ENCODE results near the gene LCTL. TPM values are rescaled to one million over a fixed set of nuclear protein-coding genes. Genes with fewer than 3 reads are reported as not detected.

LCTL gene
- total RNA-seq, 3 donors from 2014 or later (not counting 1 experiment from before 2014, with no cell fraction given): not detected

- H3K27ac Mint-ChIP-seq: no peak overlapping the region
Observed at GRCh38 chr15:66542896-66543295, 22.9 kb downstream of the LCTL start.

DNA sequence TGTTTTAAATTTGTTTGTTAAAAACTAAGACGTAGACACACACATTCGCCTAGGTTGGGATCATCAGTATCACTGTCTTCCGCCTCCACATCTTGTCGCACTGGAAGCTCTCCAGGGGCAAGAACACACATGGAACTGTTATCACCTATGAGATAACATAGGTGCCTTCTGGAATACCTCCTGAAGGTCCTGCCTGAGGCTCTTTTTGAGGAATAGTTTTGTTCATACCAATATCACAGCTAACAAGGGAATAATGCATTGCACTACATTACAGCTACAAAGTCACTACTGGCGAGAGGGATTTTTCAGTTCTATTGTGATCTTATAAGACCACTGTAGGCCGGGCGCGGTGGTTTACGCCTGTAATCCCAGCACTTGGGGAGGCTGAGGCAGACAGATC lies 30.7 kb downstream of the LCTL start:
- DNase-seq: no peak
- H3K36me3 ChIP-seq (ENCODE audit: control insufficient read depth, insufficient read depth, low read length): peaks cover 12% of the 10 kb centered on the region
- 87% methylated on average over 9 of the region's 9 CpGs for WGBS (ENCODE audit: insufficient coverage)
- H3K4me3 ChIP-seq (ENCODE audit: low read length): no peak overlapping the region
- no peaks in the 10 kb centered on the region for H3K27me3 ChIP-seq (ENCODE audit: control insufficient read depth, insufficient read depth, low read length)
- Mint-ChIP-seq H3K27ac (no peak overlapping the region), H3K36me3 (peaks cover 14% of the 10 kb centered on the region), H3K27me3 (ENCODE audit: low read depth in 2 of 2) (no peaks in the 10 kb centered on the region), H3K4me3 (no peak overlapping the region), H3K4me1 (no peaks in the 10 kb centered on the region), H3K9me3 (no peaks in the 10 kb centered on the region)
- H3K27ac ChIP-seq (ENCODE audit: low read length): no peak overlapping the region
- intact Hi-C loops (cut with micrococcal nuclease): no loop called here
- no peaks in the 10 kb centered on the region for H3K9me3 ChIP-seq (ENCODE audit: control insufficient read depth, insufficient read depth, low read length)
- ATAC-seq: no peak
- H3K4me1 ChIP-seq (ENCODE audit: control insufficient read depth, insufficient read depth, low read length): no peaks in the 10 kb centered on the region
- TF ChIP-seq, protein P1, sequence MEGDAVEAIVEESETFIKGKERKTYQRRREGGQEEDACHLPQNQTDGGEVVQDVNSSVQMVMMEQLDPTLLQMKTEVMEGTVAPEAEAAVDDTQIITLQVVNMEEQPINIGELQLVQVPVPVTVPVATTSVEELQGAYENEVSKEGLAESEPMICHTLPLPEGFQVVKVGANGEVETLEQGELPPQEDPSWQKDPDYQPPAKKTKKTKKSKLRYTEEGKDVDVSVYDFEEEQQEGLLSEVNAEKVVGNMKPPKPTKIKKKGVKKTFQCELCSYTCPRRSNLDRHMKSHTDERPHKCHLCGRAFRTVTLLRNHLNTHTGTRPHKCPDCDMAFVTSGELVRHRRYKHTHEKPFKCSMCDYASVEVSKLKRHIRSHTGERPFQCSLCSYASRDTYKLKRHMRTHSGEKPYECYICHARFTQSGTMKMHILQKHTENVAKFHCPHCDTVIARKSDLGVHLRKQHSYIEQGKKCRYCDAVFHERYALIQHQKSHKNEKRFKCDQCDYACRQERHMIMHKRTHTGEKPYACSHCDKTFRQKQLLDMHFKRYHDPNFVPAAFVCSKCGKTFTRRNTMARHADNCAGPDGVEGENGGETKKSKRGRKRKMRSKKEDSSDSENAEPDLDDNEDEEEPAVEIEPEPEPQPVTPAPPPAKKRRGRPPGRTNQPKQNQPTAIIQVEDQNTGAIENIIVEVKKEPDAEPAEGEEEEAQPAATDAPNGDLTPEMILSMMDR (IDR thresholded peaks at IDR 0.05): no peak

More at GRCh38 chr15:66542896-66543295, 22.9 kb downstream of the LCTL start:
- no peak overlapping the region for H3K4me3 Mint-ChIP-seq
- intact Hi-C loops (cut with micrococcal nuclease): no loop called here
- no peaks in the 10 kb centered on the region for H3K27me3 Mint-ChIP-seq (ENCODE audit: low read depth in 2 of 2)
- no peaks in the 10 kb centered on the region for H3K4me1 ChIP-seq (ENCODE audit: control insufficient read depth, insufficient read depth, low read length)
- no peak for ATAC-seq
- peaks cover 8% of the 10 kb centered on the region for H3K36me3 ChIP-seq (ENCODE audit: control insufficient read depth, insufficient read depth, low read length)
- whole genome bisulfite sequencing (ENCODE audit: insufficient coverage): 100% methylated on average over 2 of the region's 4 CpGs
- H3K9me3 Mint-ChIP-seq: no peaks in the 10 kb centered on the region
- H3K4me3 ChIP-seq (ENCODE audit: low read length): no peak overlapping the region
- H3K27ac ChIP-seq (ENCODE audit: low read length): no peak overlapping the region
- no peaks in the 10 kb centered on the region for H3K9me3 ChIP-seq (ENCODE audit: control insufficient read depth, insufficient read depth, low read length)
- TF ChIP-seq, protein P1 (IDR thresholded peaks at IDR 0.05): no peak
- H3K4me1 Mint-ChIP-seq: no peaks in the 10 kb centered on the region
- DNase-seq: no peak
- peaks cover 8% of the 10 kb centered on the region for H3K36me3 Mint-ChIP-seq
- no peaks in the 10 kb centered on the region for H3K27me3 ChIP-seq (ENCODE audit: control insufficient read depth, insufficient read depth, low read length)

- 79% methylated on average over 3 of the region's 4 CpGs for WGBS (ENCODE audit: insufficient coverage)
- no peak overlapping the region for H3K27ac Mint-ChIP-seq
Observed at GRCh38 chr15:66524838-66525237, 41.0 kb downstream of the LCTL start.

DNA sequence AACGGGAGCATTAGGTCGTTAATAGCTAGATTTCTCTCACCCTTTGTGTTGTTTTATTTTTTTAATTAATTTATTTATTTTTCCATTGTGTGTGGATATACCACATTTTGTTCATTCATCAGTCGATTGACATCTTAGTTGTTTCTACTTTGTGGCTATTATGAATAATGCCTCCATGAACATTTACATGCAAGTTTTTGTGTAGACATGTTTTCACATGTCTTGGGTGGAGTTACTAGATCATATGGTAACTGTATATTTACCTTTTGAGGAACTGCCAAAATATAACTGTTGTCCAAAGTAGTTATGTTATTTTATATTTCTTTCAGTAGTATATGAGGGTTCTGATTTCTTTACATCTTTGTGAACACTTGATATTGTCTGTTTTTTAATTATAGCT lies 41.9 kb downstream of the LCTL start:
- no peaks in the 10 kb centered on the region for H3K27me3 Mint-ChIP-seq (ENCODE audit: low read depth in 2 of 2)
- Histone ChIP-seq H3K36me3 (ENCODE audit: control insufficient read depth, insufficient read depth, low read length) (peaks cover 21% of the 10 kb centered on the region), H3K4me1 (ENCODE audit: control insufficient read depth, insufficient read depth, low read length) (no peaks in the 10 kb centered on the region), H3K27ac (ENCODE audit: low read length) (no peak overlapping the region), H3K9me3 (ENCODE audit: control insufficient read depth, insufficient read depth, low read length) (no peaks in the 10 kb centered on the region), H3K27me3 (ENCODE audit: control insufficient read depth, insufficient read depth, low read length) (no peaks in the 10 kb centered on the region), H3K4me3 (ENCODE audit: low read length) (no peak overlapping the region)
- H3K4me3 Mint-ChIP-seq: no peak overlapping the region
- intact Hi-C loops (cut with micrococcal nuclease): no loop called here
- no peak for DNase-seq
- TF ChIP-seq, protein P1 (IDR thresholded peaks at IDR 0.05): no peak
- no CpG with 5 or more reads among the region's 3 CpGs for WGBS (ENCODE audit: insufficient coverage)
- H3K36me3 Mint-ChIP-seq: no peaks in the 10 kb centered on the region
- no peaks in the 10 kb centered on the region for H3K9me3 Mint-ChIP-seq
- H3K27ac Mint-ChIP-seq: no peak overlapping the region
- no peak for ATAC-seq
- H3K4me1 Mint-ChIP-seq: no peaks in the 10 kb centered on the region

More at GRCh38 chr15:66524838-66525237, 41.0 kb downstream of the LCTL start:
- no peak for DNase-seq
- H3K27me3 Mint-ChIP-seq (ENCODE audit: low read depth in 2 of 2): no peaks in the 10 kb centered on the region
- Histone ChIP-seq H3K27me3 (ENCODE audit: control insufficient read depth, insufficient read depth, low read length) (no peaks in the 10 kb centered on the region), H3K4me3 (ENCODE audit: low read length) (no peak overlapping the region), H3K27ac (ENCODE audit: low read length) (no peak overlapping the region), H3K4me1 (ENCODE audit: control insufficient read depth, insufficient read depth, low read length) (no peaks in the 10 kb centered on the region), H3K9me3 (ENCODE audit: control insufficient read depth, insufficient read depth, low read length) (no peaks in the 10 kb centered on the region), H3K36me3 (ENCODE audit: control insufficient read depth, insufficient read depth, low read length) (peaks cover 25% of the 10 kb centered on the region)
- H3K9me3 Mint-ChIP-seq: no peaks in the 10 kb centered on the region
- no peaks in the 10 kb centered on the region for H3K36me3 Mint-ChIP-seq
- intact Hi-C loops (cut with micrococcal nuclease): no loop called here
- TF ChIP-seq, protein P1 (IDR thresholded peaks at IDR 0.05): no peak
- H3K4me1 Mint-ChIP-seq: no peaks in the 10 kb centered on the region
- H3K4me3 Mint-ChIP-seq: no peak overlapping the region
- no peak for ATAC-seq

Data from natural killer cell (primary cell).